PFSK-1 (cell line): ENCODE results near the gene PKD1L1.

Experiments used
- FOXP2 ChIP-seq: optimal IDR thresholded peaks from 2 replicates; pipeline ENCODE3; 2011; ENCODE audit warnings: borderline replicate concordance, control low read depth, inconsistent platforms; ENCODE audit not compliant: insufficient read depth; ENCODE audit errors: extremely low read length, extremely low read depth
- POLR2AphosphoS5 ChIP-seq: IDR thresholded peaks from 2 replicates; pipeline ENCODE4 v1.6.1; 2012; ENCODE audit warnings: low read depth, mild to moderate bottlenecking, control low read depth, low read length, moderate library complexity
- SIN3A ChIP-seq: IDR thresholded peaks from 2 replicates; pipeline ENCODE4 v1.6.1; 2012; ENCODE audit warnings: mild to moderate bottlenecking, low read length, moderate library complexity, borderline replicate concordance; ENCODE audit not compliant: insufficient read depth
- TAF1 ChIP-seq: IDR thresholded peaks from 2 replicates; pipeline ENCODE4 v1.6.1; 2012; ENCODE audit warnings: low read length, control low read depth, borderline replicate concordance; ENCODE audit not compliant: insufficient read depth
- TF ChIP-seq, protein P1 (sequence below), 2 experiments: IDR thresholded peaks; 2 replicates each; pipeline versions ENCODE4 v1.6.1 to v1.8.0; 2011 to 2012; ENCODE audit warnings: low read depth in 2 of 2, low read length in 2 of 2, control low read depth in 1 of 2, inconsistent platforms in 1 of 2, mild to moderate bottlenecking in 1 of 2, moderate library complexity in 1 of 2; ENCODE audit not compliant: insufficient read depth in 1 of 2

PKD1L1 gene

DNA sequence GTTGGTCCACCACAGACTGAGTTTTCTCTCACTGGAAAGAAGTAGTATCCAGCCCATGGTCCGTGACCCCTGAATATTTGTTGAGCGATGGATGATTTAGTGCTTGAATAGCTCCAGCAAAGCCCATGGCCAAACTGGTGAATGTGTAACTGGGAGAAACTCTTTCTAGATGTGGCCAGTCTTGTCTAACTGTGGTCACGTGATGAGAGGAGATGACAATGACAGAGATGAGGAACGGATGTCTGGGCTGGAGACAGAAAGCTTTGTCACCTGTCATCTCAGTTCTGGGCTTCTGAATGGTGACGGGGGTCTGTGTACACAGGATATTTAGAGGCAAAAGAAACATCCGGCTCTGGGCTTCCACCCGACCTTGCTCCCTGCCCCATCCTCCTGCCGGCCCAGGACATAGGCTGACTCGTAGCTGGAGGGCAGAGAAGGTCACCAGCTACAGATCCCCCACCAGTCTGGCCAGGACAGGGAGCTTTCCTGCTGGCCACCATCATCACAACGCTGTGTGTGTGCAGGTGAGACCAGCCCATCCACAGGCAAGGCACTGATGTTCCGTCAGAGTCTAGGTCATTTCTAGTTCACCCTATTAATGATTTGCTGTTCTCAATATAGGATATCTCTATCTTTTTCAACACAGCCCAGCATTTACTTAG lies 213.8 kb downstream of the PKD1L1 start:
- TF ChIP-seq SIN3A (no peak), POLR2AphosphoS5 (no peak), FOXP2 (peak; percentile 83), TAF1 (no peak)
- TF ChIP-seq, protein P1, sequence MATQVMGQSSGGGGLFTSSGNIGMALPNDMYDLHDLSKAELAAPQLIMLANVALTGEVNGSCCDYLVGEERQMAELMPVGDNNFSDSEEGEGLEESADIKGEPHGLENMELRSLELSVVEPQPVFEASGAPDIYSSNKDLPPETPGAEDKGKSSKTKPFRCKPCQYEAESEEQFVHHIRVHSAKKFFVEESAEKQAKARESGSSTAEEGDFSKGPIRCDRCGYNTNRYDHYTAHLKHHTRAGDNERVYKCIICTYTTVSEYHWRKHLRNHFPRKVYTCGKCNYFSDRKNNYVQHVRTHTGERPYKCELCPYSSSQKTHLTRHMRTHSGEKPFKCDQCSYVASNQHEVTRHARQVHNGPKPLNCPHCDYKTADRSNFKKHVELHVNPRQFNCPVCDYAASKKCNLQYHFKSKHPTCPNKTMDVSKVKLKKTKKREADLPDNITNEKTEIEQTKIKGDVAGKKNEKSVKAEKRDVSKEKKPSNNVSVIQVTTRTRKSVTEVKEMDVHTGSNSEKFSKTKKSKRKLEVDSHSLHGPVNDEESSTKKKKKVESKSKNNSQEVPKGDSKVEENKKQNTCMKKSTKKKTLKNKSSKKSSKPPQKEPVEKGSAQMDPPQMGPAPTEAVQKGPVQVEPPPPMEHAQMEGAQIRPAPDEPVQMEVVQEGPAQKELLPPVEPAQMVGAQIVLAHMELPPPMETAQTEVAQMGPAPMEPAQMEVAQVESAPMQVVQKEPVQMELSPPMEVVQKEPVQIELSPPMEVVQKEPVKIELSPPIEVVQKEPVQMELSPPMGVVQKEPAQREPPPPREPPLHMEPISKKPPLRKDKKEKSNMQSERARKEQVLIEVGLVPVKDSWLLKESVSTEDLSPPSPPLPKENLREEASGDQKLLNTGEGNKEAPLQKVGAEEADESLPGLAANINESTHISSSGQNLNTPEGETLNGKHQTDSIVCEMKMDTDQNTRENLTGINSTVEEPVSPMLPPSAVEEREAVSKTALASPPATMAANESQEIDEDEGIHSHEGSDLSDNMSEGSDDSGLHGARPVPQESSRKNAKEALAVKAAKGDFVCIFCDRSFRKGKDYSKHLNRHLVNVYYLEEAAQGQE (IDR thresholded peaks at IDR 0.05; ENCODE audit: insufficient read depth in 1 of 2, low read depth in 2 of 2, low read length in 2 of 2): no peak

DNA sequence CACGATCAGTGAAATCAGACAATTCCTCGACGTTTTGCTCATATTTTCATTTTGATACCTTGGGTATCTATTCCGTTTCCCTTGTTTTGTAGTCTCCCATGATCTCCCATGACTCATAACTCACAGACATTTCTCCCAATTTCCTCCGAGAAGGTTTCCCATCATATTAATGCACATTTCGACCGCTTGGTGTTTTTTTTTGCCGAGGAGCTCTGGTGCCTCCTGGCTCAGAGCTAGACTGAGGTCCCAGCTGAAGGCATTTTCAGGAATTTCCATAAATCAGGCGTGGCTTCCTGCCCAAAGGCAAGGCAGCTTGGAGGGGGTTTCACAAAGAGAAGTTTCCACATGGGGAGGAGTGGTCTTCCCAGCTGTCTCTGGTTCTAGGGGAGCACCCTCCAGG lies 218.1 kb downstream of the PKD1L1 start:
- TF ChIP-seq TAF1 (no peak), SIN3A (no peak), POLR2AphosphoS5 (no peak)
- TF ChIP-seq, protein P1 (IDR thresholded peaks at IDR 0.05; ENCODE audit: insufficient read depth in 1 of 2, low read depth in 2 of 2, low read length in 2 of 2): no peak

DNA sequence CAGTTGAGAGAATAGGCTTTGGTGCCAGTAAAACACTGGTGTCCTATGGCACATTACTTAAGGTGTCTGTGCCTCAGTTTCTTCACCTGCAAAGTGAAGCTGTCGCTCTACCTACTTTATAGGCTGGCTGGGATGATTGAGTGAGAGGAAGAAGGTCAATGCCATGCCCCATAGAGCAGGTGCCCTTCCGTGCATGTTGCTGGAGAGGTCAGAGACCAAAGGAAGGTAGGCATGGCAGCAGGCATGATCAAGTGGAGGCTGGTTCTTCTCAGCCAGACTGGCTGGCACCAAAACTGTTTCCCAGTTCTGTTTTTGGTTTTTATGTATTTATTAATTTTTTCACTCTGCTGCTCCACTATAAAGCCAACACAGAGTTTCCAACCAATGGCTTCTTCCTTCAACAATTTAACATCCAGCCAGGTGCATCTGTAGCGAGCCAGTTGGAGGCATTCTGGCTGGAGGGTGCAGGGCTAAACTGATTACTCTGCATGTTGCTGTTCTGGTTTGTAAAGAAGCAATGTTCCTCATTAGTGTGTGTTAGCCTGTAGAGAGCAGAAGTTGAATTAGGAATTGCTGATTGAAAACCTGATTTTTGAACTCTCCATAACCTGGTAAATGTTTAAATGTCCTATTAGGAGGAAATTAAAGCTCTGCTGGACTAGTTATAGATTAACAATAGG lies 222.1 kb downstream of the PKD1L1 start:
- TF ChIP-seq POLR2AphosphoS5 (no peak), TAF1 (no peak), FOXP2 (no peak), SIN3A (no peak)
- TF ChIP-seq, protein P1 (IDR thresholded peaks at IDR 0.05; ENCODE audit: insufficient read depth in 1 of 2, low read depth in 2 of 2, low read length in 2 of 2): no peak

DNA sequence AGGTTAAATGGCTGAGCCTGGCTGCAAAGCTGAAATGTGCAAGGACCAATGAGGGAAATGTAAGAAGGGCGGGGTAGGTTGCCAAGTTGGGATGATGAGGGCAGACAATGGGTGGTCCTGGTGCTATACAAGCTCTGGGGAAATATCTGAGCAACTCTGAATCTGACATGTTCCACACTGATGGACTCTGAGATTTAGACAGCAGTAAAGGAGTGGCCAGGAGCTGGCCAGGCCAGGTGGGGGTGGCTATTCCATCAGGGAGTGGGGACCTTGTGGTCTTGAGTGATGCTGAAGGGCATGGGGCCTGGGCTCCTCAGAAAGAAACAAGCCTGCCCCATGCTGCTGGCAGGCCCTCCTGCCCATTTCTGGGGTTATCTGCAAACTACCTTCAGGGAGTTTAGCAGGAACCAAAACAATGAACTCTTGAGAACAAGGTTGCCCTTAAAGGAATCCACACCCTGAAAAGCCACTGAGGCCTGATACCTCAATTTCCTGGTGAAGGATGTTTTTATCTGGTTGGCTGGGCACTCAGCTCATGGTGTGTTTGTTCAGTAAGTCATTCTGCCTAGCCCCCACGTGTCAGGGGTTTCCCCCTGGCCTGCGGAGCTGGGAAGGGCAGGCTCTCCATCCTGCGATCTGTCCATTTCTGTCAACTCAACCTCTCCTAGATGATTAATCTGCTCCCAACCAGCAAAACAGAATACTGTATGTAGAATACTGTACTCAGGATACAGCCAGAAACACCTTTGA lies 223.1 kb downstream of the PKD1L1 start:
- TF ChIP-seq TAF1 (no peak), SIN3A (no peak), FOXP2 (no peak)
- TF ChIP-seq, protein P1 (IDR thresholded peaks at IDR 0.05; ENCODE audit: insufficient read depth in 1 of 2, low read depth in 2 of 2, low read length in 2 of 2): no peak
